ENCODE data around the gene HSD17B2. TPM values are rescaled to one million over a fixed set of nuclear protein-coding genes. Genes with fewer than 3 reads are reported as not detected.
"Not testable (repeated sequence)": the region's sequence is repeated elsewhere in the genome, so short reads cannot be mapped to it uniquely, and the experiment has no call there.

The HSD17B2 gene
- total RNA-seq, 1 donor from 2014 or later = 1.7 TPM

DNA sequence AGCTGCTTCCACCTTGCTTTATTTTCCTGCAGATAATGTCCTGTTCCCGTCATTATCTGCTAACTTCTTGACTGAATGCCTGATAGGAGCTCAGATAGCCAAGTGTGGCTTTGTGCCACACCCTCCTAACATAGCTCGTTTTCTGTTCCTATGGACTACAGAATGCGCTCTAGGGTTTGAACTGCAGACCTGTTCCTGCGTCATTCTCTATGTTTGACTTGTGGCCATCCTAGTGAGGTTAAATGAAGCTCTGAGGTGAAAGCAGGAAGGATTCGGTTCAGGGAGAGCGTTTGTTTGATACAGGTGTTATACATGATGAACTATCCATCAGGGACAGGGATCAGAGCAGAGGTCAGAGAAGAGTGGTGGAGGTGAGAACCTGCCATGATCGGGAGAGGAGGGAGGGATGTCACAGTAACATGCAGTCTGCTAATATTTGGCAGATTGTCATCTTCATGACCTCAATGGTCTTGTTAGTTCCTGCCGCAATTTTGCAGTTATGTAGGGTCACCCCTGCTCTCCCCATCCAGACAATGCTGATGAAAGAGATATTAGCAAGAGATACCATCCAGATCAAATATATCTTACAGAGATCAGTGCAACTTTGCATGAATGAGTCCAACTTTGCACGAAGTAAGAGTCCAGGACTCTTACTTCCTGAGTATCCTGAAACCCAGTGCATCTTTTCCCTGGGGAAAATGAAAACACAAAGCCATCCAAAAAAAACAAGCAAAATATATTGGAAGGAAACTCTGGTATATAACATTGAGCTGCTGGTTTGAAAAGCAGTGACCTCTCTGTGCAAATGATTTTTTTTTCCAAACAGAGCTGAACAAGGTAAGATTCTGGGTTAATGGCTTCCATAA is 102.1 kb downstream of the HSD17B2 start:
- no peak for ATAC-seq

- ATAC-seq = no peak
These were observed 102.7 kb downstream of the HSD17B2 start for GRCh38 chr16:82137822-82138167.

GRCh38 chr16:82138478-82139285 is 103.6 kb downstream of the HSD17B2 start:
- peak; percentile 47 for ATAC-seq

DNA sequence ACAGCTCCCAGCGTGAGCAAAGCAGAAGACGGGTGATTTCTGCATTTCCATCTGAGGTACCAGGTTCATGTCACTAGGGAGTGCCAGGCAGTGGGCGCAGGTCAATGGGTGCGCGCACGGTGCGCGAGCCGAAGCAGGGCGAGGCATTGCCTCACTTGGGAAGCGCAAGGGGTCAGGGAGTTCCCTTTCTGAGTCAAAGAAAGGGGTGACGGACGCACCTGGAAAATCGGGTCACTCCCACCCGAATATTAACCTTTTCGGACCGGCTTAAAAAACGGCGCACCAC is 104.2 kb downstream of the HSD17B2 start:
- ATAC-seq = not testable (repeated sequence)

DNA sequence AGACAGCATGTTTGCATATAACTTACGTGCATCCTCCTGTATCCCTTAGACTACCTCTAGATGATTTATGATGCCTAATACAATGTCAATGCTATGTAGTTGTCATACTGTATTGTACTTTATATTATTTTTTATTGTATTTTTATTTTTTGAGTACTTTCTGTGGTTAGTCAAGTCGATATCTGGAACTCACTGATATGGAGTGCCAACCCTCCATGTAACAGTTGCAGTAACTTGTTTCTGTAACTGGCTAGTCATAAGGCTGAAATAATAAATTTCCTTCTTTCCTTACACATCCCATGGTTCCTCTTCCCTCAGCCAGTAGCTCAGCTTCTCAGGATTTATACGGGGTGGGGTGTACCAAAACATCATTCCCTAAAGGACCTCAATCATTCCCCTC is 111.5 kb downstream of the HSD17B2 start:
- no peak for ATAC-seq

GRCh38 chr16:82146957-82147356 is 111.9 kb downstream of the HSD17B2 start:
- no peak for ATAC-seq

DNA sequence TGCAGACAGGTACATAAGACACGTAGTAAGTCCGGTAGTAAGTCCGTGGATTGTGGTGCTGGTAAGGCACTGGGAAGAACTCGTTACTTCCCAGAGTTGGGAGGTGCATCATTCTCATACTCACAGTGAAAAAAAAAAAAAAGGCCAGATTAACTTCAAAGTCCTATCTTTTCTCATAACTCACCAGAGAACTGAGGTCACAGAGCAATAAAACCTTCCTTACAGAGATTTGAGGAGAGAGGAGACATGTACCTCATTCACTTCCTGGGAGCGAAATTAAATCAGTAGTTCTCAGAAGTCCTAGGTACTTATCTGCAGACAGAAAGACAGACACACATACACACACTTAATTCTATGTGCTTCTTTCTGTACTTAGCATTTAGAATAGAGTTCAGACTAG is 112.5 kb downstream of the HSD17B2 start:
- no peak for ATAC-seq

Other genes starting within 250 kb of the HSD17B2 start
- 14.5 TPM for gene SDR42E1, start 23.8 kb upstream of the HSD17B2 start, total RNA-seq
- 24.6 TPM for gene MPHOSPH6, start 135.0 kb downstream of the HSD17B2 start, total RNA-seq

Data from esophagus mucosa (tissue), 1 donor.